Subcutaneous adipose tissue (tissue), 4 donors: Measurements from ENCODE around the gene WIPF3. TPM values are rescaled to one million over a fixed set of nuclear protein-coding genes. Genes with fewer than 3 reads are reported as not detected.

Source experiments
- CTCF ChIP-seq: fragments of 450-650 bp; IDR thresholded peaks from one replicate; pipeline ENCODE4 v1.5.1; 2016; ENCODE audit warnings: low read depth, mild to moderate bottlenecking, control low read depth, antibody characterized with exemption, moderate library complexity
- total RNA-seq, 4 donors: library from RNA; depleted of rRNA; stranded (reverse); fragments of >200 nt; gene quantifications; one replicate each; pipeline ENCODE4 v1.1.0, GENCODE V29; 2016

Gene WIPF3
- total RNA-seq, 4 donors from 2014 or later: 0.17 to 0.65 (median 0.39) TPM

- TF ChIP-seq CTCF: no peak
Observed at GRCh38 chr7:29895559-29895958, 89.3 kb downstream of the WIPF3 start.

GRCh38 chr7:29896685-29897411 is 90.5 kb downstream of the WIPF3 start:
- TF ChIP-seq CTCF: no peak

GRCh38 chr7:29898301-29898700 is 92.0 kb downstream of the WIPF3 start:
- TF ChIP-seq CTCF: no peak

- TF ChIP-seq CTCF: no peak
Observed at GRCh38 chr7:29900745-29901144, 94.4 kb downstream of the WIPF3 start.

GRCh38 chr7:29906200-29907022 is 100.1 kb downstream of the WIPF3 start:
- TF ChIP-seq CTCF: no peak

GRCh38 chr7:29914180-29914579 is 107.9 kb downstream of the WIPF3 start:
- TF ChIP-seq CTCF: no peak

- no peak for TF ChIP-seq CTCF
Observed at GRCh38 chr7:29915481-29916215, 109.3 kb downstream of the WIPF3 start.
